Germinal center (tissue), 1 donor: ENCODE data around the gene EHHADH.

ENCODE experiments used
- DNase-seq: peaks from one replicate; pipeline ENCODE4 v3.0.0; 2012; ENCODE audit warnings: mixed read lengths, low spot score

EHHADH gene

DNA sequence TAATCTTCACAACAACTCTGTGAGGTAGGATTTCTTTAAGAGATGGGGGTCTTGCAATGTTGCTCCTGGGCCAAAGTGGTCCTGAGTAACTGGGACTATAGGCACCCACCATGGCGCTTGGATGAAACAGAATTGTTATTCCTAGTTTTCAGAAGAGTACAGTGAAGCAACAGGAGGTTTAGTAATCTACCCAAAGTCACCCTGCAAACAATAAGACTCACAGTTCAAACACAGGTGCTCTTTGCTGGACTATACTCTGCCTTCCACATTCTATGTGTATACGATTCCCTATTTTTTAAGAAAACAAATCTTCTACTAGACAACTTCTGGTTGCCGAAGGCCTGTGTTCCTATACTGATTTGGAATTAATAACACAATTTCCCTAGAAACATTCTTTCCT, 109.1 kb downstream of the EHHADH start:
- no peak for DNase-seq
